ENCODE data around the gene KIF1B. TPM values are rescaled to one million over a fixed set of nuclear protein-coding genes. Genes with fewer than 3 reads are reported as not detected.

Gene KIF1B
- total and polyA plus RNA-seq, 2 experiments from 2014 or later, result 21.5 to 68.4 TPM

DNA sequence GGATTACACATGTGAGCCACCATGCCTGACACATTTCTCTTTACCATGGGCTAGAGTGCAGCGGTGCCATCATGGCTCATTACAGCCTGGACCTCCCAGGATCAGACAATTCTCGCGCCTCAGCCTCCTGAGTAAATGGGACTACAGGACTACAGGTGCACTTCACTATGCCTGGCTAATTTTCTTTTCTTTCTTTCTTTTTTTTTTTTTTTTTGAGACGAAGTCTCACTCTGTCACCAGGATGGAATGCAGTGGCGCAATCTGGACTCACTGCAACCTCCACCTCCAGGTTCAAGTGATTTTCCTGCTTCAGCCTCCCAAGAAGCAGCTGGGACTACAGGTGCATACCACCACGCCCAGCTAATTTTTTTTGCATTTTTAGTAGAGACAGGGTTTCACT, 14.8 kb upstream of the KIF1B start:
- Histone ChIP-seq H3K27ac (ENCODE audit: low read depth) (no peak overlapping the region), H3K27me3 (ENCODE audit: insufficient read depth) (no peaks in the 10 kb centered on the region), H3K4me3 (no peak overlapping the region), H3K79me2 (replicated peaks; ENCODE audit: insufficient read depth) (no peaks in the 10 kb centered on the region), H4K20me1 (replicated peaks; ENCODE audit: insufficient read depth) (no peaks in the 10 kb centered on the region), H2AFZ (no peak overlapping the region), H3K4me2 (no peak overlapping the region), H3K4me1 (ENCODE audit: insufficient read depth) (no peaks in the 10 kb centered on the region; the same call in 1 of the 2 replicates), H3F3A (replicated peaks; ENCODE audit: low read depth) (no peaks in the 10 kb centered on the region; the same call in 1 of the 2 replicates), H3K9me2 (ENCODE audit: insufficient read depth) (no peaks in the 10 kb centered on the region), H3K36me3 (ENCODE audit: insufficient read depth) (no peaks in the 10 kb centered on the region)
- ATAC-seq (no peak), DNase-seq (ENCODE audit: low spot score) (no peak)
- TF ChIP-seq POLR2AphosphoS5 (IDR thresholded peaks at IDR 0.05; ENCODE audit: low read depth) (no peak), JUNB (IDR thresholded peaks at IDR 0.05; ENCODE audit: unreplicated experiment) (no peak), ZNF114 (CRISPR knock-in tag; IDR thresholded peaks at IDR 0.05) (no peak), NANOG (IDR thresholded peaks at IDR 0.05; ENCODE audit: borderline replicate concordance) (no peak), CREB1 (CRISPR knock-in tag; IDR thresholded peaks at IDR 0.05; ENCODE audit: low read depth) (no peak), EZH2 (IDR thresholded peaks at IDR 0.05; ENCODE audit: low read depth, unreplicated experiment) (no peak), EZH2phosphoT487 (IDR thresholded peaks at IDR 0.05; ENCODE audit: unreplicated experiment) (no peak), ZNF331 (CRISPR knock-in tag; IDR thresholded peaks at IDR 0.05; ENCODE audit: low read depth) (no peak), STAT1 (IDR thresholded peaks at IDR 0.05; ENCODE audit: unreplicated experiment) (no peak)
- TF ChIP-seq, protein P1, sequence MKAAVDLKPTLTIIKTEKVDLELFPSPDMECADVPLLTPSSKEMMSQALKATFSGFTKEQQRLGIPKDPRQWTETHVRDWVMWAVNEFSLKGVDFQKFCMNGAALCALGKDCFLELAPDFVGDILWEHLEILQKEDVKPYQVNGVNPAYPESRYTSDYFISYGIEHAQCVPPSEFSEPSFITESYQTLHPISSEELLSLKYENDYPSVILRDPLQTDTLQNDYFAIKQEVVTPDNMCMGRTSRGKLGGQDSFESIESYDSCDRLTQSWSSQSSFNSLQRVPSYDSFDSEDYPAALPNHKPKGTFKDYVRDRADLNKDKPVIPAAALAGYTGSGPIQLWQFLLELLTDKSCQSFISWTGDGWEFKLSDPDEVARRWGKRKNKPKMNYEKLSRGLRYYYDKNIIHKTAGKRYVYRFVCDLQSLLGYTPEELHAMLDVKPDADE (IDR thresholded peaks at IDR 0.05), result no peak
- TF ChIP-seq, protein P2, sequence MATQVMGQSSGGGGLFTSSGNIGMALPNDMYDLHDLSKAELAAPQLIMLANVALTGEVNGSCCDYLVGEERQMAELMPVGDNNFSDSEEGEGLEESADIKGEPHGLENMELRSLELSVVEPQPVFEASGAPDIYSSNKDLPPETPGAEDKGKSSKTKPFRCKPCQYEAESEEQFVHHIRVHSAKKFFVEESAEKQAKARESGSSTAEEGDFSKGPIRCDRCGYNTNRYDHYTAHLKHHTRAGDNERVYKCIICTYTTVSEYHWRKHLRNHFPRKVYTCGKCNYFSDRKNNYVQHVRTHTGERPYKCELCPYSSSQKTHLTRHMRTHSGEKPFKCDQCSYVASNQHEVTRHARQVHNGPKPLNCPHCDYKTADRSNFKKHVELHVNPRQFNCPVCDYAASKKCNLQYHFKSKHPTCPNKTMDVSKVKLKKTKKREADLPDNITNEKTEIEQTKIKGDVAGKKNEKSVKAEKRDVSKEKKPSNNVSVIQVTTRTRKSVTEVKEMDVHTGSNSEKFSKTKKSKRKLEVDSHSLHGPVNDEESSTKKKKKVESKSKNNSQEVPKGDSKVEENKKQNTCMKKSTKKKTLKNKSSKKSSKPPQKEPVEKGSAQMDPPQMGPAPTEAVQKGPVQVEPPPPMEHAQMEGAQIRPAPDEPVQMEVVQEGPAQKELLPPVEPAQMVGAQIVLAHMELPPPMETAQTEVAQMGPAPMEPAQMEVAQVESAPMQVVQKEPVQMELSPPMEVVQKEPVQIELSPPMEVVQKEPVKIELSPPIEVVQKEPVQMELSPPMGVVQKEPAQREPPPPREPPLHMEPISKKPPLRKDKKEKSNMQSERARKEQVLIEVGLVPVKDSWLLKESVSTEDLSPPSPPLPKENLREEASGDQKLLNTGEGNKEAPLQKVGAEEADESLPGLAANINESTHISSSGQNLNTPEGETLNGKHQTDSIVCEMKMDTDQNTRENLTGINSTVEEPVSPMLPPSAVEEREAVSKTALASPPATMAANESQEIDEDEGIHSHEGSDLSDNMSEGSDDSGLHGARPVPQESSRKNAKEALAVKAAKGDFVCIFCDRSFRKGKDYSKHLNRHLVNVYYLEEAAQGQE (IDR thresholded peaks at IDR 0.05; ENCODE audit: unreplicated experiment), result no peak
- TF ChIP-seq, protein P3, sequence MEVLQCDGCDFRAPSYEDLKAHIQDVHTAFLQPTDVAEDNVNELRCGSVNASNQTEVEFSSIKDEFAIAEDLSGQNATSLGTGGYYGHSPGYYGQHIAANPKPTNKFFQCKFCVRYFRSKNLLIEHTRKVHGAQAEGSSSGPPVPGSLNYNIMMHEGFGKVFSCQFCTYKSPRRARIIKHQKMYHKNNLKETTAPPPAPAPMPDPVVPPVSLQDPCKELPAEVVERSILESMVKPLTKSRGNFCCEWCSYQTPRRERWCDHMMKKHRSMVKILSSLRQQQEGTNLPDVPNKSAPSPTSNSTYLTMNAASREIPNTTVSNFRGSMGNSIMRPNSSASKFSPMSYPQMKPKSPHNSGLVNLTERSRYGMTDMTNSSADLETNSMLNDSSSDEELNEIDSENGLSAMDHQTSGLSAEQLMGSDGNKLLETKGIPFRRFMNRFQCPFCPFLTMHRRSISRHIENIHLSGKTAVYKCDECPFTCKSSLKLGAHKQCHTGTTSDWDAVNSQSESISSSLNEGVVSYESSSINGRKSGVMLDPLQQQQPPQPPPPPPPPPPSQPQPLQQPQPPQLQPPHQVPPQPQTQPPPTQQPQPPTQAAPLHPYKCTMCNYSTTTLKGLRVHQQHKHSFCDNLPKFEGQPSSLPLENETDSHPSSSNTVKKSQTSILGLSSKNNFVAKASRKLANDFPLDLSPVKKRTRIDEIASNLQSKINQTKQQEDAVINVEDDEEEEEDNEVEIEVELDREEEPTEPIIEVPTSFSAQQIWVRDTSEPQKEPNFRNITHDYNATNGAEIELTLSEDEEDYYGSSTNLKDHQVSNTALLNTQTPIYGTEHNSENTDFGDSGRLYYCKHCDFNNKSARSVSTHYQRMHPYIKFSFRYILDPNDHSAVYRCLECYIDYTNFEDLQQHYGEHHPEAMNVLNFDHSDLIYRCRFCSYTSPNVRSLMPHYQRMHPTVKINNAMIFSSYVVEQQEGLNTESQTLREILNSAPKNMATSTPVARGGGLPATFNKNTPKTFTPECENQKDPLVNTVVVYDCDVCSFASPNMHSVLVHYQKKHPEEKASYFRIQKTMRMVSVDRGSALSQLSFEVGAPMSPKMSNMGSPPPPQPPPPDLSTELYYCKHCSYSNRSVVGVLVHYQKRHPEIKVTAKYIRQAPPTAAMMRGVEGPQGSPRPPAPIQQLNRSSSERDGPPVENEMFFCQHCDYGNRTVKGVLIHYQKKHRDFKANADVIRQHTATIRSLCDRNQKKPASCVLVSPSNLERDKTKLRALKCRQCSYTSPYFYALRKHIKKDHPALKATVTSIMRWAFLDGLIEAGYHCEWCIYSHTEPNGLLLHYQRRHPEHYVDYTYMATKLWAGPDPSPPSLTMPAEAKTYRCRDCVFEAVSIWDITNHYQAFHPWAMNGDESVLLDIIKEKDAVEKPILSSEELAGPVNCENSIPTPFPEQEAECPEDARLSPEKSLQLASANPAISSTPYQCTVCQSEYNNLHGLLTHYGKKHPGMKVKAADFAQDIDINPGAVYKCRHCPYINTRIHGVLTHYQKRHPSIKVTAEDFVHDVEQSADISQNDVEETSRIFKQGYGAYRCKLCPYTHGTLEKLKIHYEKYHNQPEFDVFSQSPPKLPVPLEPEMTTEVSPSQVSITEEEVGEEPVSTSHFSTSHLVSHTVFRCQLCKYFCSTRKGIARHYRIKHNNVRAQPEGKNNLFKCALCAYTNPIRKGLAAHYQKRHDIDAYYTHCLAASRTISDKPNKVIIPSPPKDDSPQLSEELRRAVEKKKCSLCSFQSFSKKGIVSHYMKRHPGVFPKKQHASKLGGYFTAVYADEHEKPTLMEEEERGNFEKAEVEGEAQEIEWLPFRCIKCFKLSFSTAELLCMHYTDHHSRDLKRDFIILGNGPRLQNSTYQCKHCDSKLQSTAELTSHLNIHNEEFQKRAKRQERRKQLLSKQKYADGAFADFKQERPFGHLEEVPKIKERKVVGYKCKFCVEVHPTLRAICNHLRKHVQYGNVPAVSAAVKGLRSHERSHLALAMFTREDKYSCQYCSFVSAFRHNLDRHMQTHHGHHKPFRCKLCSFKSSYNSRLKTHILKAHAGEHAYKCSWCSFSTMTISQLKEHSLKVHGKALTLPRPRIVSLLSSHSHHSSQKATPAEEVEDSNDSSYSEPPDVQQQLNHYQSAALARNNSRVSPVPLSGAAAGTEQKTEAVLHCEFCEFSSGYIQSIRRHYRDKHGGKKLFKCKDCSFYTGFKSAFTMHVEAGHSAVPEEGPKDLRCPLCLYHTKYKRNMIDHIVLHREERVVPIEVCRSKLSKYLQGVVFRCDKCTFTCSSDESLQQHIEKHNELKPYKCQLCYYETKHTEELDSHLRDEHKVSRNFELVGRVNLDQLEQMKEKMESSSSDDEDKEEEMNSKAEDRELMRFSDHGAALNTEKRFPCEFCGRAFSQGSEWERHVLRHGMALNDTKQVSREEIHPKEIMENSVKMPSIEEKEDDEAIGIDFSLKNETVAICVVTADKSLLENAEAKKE (CRISPR knock-in tag; IDR thresholded peaks at IDR 0.05), result no peak
- TF ChIP-seq, protein P4, sequence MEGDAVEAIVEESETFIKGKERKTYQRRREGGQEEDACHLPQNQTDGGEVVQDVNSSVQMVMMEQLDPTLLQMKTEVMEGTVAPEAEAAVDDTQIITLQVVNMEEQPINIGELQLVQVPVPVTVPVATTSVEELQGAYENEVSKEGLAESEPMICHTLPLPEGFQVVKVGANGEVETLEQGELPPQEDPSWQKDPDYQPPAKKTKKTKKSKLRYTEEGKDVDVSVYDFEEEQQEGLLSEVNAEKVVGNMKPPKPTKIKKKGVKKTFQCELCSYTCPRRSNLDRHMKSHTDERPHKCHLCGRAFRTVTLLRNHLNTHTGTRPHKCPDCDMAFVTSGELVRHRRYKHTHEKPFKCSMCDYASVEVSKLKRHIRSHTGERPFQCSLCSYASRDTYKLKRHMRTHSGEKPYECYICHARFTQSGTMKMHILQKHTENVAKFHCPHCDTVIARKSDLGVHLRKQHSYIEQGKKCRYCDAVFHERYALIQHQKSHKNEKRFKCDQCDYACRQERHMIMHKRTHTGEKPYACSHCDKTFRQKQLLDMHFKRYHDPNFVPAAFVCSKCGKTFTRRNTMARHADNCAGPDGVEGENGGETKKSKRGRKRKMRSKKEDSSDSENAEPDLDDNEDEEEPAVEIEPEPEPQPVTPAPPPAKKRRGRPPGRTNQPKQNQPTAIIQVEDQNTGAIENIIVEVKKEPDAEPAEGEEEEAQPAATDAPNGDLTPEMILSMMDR (conservative IDR thresholded peaks at IDR 0.05; ENCODE audit: low read depth in 2 of 2), result no peak
- no peaks in the 10 kb centered on the region for H3K9me3 Mint-ChIP-seq
- peaks cover 3% of the 10 kb centered on the region for H3K4me1 Mint-ChIP-seq
- H3K4me3 Mint-ChIP-seq, result no peak overlapping the region
- H3K36me3 Mint-ChIP-seq (ENCODE audit: low read depth), result no peaks in the 10 kb centered on the region
- H3K27me3 Mint-ChIP-seq (ENCODE audit: insufficient read depth, low read depth, poor library complexity), result peaks cover 8% of the 10 kb centered on the region
- no peak overlapping the region for H3K27ac Mint-ChIP-seq
